Breast epithelium (tissue), 4 donors: ENCODE data around the gene SCP2D1. TPM values are rescaled to one million over a fixed set of nuclear protein-coding genes. Genes with fewer than 3 reads are reported as not detected.
"Not testable (repeated sequence)": the region's sequence is repeated elsewhere in the genome, so short reads cannot be mapped to it uniquely, and the experiment has no call there.

Experiments used
- DNase-seq, 2 donors: peaks; one replicate each; pipeline ENCODE4 v3.0.0-alpha.2; 2019; ENCODE audit warnings: low spot score in 2 of 2
- H3K27ac ChIP-seq, 2 donors: fragments of 200-600 bp; sonication (generic) in 1 of 2; one replicate each; pipeline ENCODE4 v1.5.1; 2016 to 2019; ENCODE audit warnings: mild to moderate bottlenecking in 1 of 2
- H3K27me3 ChIP-seq, 2 donors: fragments of 200-600 bp; sonication (generic) in 1 of 2; one replicate each; pipeline versions ENCODE4 v1.5.1 to v1.6.0; 2017 to 2019; ENCODE audit warnings: control low read depth in 1 of 2, mild to moderate bottlenecking in 1 of 2
- H3K36me3 ChIP-seq: fragments of 200-600 bp; one replicate; pipeline ENCODE4 v1.5.1; 2019
- H3K4me1 ChIP-seq, 2 donors: fragments of 200-600 bp; sonication (generic); one replicate each; pipeline ENCODE4 v1.5.1; 2016 to 2019; ENCODE audit warnings: control low read depth in 1 of 2
- H3K4me3 ChIP-seq, 3 donors: fragments of 200-600 bp; sonication (generic); 1 replicate in 2 of 3; 2 replicates in 1 of 3; pipeline ENCODE4 v1.5.1; 2016 to 2019; ENCODE audit warnings: mild to moderate bottlenecking in 3 of 3, moderate library complexity in 2 of 3
- H3K9me3 ChIP-seq, 2 donors: fragments of 200-600 bp; sonication (generic) in 1 of 2; one replicate each; pipeline ENCODE4 v1.5.1; 2016 to 2019; ENCODE audit warnings: control low read depth in 1 of 2
- POLR2A ChIP-seq: fragments of 450-650 bp; IDR thresholded peaks from one replicate; pipeline ENCODE4 v1.6.1; 2016; ENCODE audit warnings: antibody characterized with exemption, mild to moderate bottlenecking, moderate library complexity
- POLR2AphosphoS5 ChIP-seq, 3 donors: sonication (generic); formaldehyde crosslinking; IDR thresholded peaks; one replicate each; pipeline ENCODE4 v1.6.1; 2017; ENCODE audit warnings: antibody characterized with exemption in 3 of 3
- intact Hi-C: fragments of 100-400 bp; cut with DNase I; formaldehyde crosslinking; loops from one replicate; pipeline ENCODE4 v1.15.1; 2023; ENCODE audit warnings: low total_unique reads
- total RNA-seq, 3 donors: library from RNA; depleted of rRNA; stranded (reverse); fragments of >200 nt; gene quantifications; one replicate each; pipeline ENCODE4 v1.1.0, GENCODE V29; 2016
- TF ChIP-seq, protein P1 (sequence below), 3 donors: fragments of 450-650 bp; IDR thresholded peaks; one replicate each; pipeline ENCODE4 v1.5.1; 2016 to 2017; ENCODE audit warnings: antibody characterized with exemption in 3 of 3, mild to moderate bottlenecking in 3 of 3, moderate library complexity in 3 of 3

The SCP2D1 gene
- total RNA-seq, 3 donors from 2014 or later = not detected

DNA sequence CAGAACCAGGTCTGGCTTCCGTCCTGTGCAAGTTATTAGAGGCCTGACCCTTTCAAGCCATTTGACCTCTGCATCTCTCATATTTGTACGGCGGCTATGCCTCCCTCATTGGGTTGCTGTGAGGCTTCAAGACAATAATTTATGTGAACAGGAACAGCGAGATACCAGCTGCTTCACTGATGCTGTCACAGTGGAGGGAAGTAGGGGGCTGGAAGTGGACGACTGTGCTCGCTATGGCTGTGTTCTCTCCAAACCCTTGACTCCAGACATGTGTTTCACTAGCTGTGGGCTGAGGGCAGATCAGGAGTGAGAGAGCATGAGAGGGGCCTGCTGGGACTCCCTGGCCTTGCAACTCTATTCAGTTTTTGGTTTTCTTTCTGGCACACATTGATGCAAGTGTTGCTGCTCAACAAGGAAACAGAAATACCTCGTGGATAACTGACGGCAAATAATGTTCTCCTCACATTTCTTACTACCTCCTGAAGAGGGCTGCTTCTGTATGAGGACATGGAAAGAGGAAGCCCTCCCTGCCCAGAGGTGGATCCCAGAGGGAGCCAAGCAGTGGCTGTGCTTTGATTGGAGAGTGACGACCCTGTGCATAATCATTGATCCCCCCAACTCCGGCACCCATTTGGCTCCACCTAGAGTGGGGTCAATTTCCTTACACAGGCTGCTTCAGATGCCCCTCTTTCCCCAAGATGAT, 34.7 kb upstream of the SCP2D1 start:
- no peak overlapping the region for H3K4me3 ChIP-seq
- TF ChIP-seq POLR2A = no peak
- TF ChIP-seq, protein P1, sequence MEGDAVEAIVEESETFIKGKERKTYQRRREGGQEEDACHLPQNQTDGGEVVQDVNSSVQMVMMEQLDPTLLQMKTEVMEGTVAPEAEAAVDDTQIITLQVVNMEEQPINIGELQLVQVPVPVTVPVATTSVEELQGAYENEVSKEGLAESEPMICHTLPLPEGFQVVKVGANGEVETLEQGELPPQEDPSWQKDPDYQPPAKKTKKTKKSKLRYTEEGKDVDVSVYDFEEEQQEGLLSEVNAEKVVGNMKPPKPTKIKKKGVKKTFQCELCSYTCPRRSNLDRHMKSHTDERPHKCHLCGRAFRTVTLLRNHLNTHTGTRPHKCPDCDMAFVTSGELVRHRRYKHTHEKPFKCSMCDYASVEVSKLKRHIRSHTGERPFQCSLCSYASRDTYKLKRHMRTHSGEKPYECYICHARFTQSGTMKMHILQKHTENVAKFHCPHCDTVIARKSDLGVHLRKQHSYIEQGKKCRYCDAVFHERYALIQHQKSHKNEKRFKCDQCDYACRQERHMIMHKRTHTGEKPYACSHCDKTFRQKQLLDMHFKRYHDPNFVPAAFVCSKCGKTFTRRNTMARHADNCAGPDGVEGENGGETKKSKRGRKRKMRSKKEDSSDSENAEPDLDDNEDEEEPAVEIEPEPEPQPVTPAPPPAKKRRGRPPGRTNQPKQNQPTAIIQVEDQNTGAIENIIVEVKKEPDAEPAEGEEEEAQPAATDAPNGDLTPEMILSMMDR (IDR thresholded peaks at IDR 0.05) = no peak
- no peak for TF ChIP-seq POLR2AphosphoS5 (IDR thresholded peaks at IDR 0.05)
- H3K9me3 ChIP-seq = no peaks in the 10 kb centered on the region
- no peaks in the 10 kb centered on the region for H3K36me3 ChIP-seq
- DNase-seq = no peak
- H3K27ac ChIP-seq = no peak overlapping the region
- no peaks in the 10 kb centered on the region for H3K27me3 ChIP-seq
- H3K4me1 ChIP-seq = no peaks in the 10 kb centered on the region
- intact Hi-C loops = no loop called here

DNA sequence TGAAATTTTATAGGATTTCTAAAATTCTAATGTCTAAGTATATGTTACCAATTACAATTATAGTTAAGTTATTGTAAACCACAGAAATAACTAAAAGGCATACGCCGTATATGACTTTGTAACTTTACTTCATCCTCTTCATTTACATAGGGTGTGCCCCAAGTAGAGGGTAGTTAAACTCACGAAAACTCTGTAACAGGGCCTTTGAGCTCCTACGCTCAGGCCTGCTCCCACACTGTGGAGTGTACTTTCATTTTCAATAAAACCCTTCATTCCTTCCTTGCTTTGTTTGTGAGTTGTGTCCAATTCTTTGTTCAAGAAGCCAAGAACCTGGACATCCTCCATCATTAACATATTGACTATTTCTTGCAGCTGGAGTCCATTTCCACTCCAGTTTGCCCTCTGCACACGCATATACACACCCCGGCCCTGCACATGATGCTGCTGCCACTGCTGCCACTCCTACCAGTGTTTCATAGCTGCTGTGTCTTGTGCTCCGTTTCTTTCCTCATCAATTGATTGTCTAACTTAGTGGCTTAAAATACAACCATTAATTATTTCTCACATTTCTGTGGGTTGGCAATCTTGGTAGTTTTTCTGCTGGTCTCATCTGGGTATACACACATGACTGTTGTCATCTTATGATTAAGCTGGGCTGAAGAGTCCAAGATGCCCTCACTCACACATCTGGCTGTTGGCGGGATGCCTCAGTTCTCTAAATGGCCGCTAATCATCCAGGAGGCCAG, 33.0 kb upstream of the SCP2D1 start:
- no peak overlapping the region for H3K27ac ChIP-seq
- no peak overlapping the region for H3K4me3 ChIP-seq
- no peaks in the 10 kb centered on the region for H3K27me3 ChIP-seq
- no peaks in the 10 kb centered on the region for H3K9me3 ChIP-seq
- TF ChIP-seq POLR2AphosphoS5 (IDR thresholded peaks at IDR 0.05) (no peak), POLR2A (no peak)
- TF ChIP-seq, protein P1 (IDR thresholded peaks at IDR 0.05) = no peak
- no peak for DNase-seq
- intact Hi-C loops = no loop called here
- no peaks in the 10 kb centered on the region for H3K36me3 ChIP-seq
- no peaks in the 10 kb centered on the region for H3K4me1 ChIP-seq

DNA sequence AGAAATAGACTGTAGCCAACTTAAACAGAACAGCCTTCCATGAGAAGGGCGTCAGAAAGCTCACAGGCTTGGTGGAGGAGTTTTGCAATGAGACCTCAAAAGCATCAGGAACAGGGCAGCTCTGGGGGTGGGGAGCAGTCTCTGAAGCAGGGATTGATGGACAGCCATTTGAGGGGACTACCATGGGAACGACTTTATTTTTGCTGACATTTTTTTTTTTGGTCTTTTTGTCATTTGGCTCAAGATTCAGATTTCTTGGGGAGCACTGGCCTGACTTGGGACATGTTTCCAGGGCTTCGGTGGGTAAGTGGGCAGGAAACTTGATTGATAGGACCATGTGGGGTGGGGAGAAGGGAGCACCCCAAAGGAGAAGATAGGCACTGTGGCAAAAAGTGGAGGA, 32.1 kb upstream of the SCP2D1 start:
- DNase-seq = no peak
- Histone ChIP-seq H3K4me3 (no peak overlapping the region), H3K27me3 (no peaks in the 10 kb centered on the region), H3K4me1 (no peaks in the 10 kb centered on the region), H3K27ac (no peak overlapping the region), H3K36me3 (no peaks in the 10 kb centered on the region), H3K9me3 (no peaks in the 10 kb centered on the region)
- intact Hi-C loops = no loop called here
- TF ChIP-seq POLR2AphosphoS5 (IDR thresholded peaks at IDR 0.05) (no peak), POLR2A (no peak)
- TF ChIP-seq, protein P1 (IDR thresholded peaks at IDR 0.05) = no peak

DNA sequence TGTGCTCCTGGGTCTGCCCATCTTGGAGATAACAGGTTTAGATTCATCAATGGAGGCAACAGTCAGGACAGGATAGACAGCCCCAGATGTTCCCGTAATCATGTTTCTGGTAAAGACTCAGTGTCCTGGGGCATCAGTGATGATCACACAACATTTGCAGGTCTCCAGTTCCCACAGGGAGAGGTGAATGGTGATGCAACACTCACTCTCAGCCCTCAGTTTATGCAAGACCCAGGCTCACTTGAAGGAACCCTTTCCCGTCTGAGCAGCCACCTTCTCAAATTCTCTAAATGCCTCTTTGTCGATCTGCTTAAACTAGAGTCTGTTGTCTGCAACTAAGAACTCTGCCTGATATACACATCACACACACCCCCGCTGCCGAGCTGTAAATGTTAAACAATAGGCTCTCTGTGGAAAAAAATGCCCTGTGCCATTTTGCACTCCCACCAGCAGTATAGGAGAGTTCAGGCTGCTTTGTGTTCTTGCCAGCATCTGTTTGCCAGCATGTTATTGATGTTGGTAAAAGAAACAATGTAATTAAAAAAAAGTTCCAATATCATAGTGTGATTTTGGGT, 30.1 kb upstream of the SCP2D1 start:
- TF ChIP-seq, protein P1 (IDR thresholded peaks at IDR 0.05) = no peak
- Histone ChIP-seq H3K27me3 (no peaks in the 10 kb centered on the region), H3K4me1 (no peaks in the 10 kb centered on the region), H3K36me3 (no peaks in the 10 kb centered on the region), H3K9me3 (no peaks in the 10 kb centered on the region), H3K4me3 (no peak overlapping the region), H3K27ac (no peak overlapping the region)
- intact Hi-C loops = no loop called here
- no peak for DNase-seq

DNA sequence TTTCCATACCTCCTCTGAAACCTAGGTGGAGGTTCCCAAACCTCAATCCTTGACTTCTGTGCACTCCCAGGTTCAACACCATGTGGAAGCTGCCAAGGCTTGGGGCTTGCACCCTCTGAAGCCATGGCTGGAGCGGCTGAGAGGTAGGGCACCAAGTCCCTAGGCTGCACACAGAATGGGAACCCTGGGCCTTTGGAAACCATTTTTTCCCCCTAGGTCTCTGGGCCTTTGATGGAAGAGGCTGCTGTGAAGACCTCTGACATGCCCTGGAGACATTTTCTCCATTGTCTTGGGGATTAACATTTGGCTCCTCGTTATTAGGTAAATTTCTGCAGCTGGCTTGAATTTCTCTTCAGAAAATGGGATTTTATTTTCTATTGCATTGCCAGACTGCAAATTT, 26.5 kb upstream of the SCP2D1 start:
- not testable (repeated sequence) for H3K27ac ChIP-seq, H3K9me3 ChIP-seq, H3K4me1 ChIP-seq, H3K27me3 ChIP-seq, H3K4me3 ChIP-seq, H3K36me3 ChIP-seq, DNase-seq
- intact Hi-C loops = loop anchor here (2.0 kb wide), 1 partner anchor 70 kb away; no protein-coding TSS in a partner anchor
